Measurements from ENCODE around the gene LIMS4.
"Not testable (repeated sequence)": the region's sequence is repeated elsewhere in the genome, so short reads cannot be mapped to it uniquely, and the experiment has no call there.

- TF ChIP-seq CTCF (conservative IDR thresholded peaks at IDR 0.05); EZH2 (IDR thresholded peaks at IDR 0.05; ENCODE audit: low read depth): not testable (repeated sequence)
Observed at GRCh38 chr2:110446644-110447043, 26.0 kb downstream of the LIMS4 start.

Measured in PC-9 (cell line).